BJ (cell line): ENCODE measurements around the gene EFCAB8. TPM values are rescaled to one million over a fixed set of nuclear protein-coding genes. Genes with fewer than 3 reads are reported as not detected.

Experiments used
- CTCF ChIA-PET: fragments of 350-600 bp; formaldehyde crosslinking; extraction: SDS; loops from one replicate; lab custom pipeline; 2021; ENCODE audit warnings: antibody characterized with exemption, inconsistent platforms; lab: Yijun Ruan, JAX
- POLR2A ChIA-PET: fragments of 300-600 bp; sonication (Branson Sonifier 250); formaldehyde crosslinking; extraction: SDS; loops from one replicate; lab custom pipeline; 2021; ENCODE audit warnings: antibody characterized with exemption; lab: Charles Lee
- DNase-seq: peaks from one replicate; pipeline ENCODE4 v3.0.0-alpha.2; 2011; ENCODE audit warnings: low read depth
- H3K27me3 ChIP-seq: 2 replicates; pipeline ENCODE4 v1.6.0; 2011; ENCODE audit warnings: low read length; ENCODE audit not compliant: control insufficient read depth, insufficient read depth
- H3K36me3 ChIP-seq: 2 replicates; pipeline ENCODE4 v1.5.1; 2011; ENCODE audit warnings: low read length; ENCODE audit not compliant: control insufficient read depth, insufficient read depth
- H3K4me3 ChIP-seq: 2 replicates; pipeline ENCODE4 v1.5.1; 2011; ENCODE audit warnings: low read depth, mild to moderate bottlenecking, control low read depth, low read length
- CTCF ChIP-seq: IDR thresholded peaks from 2 replicates; pipeline ENCODE4 v1.5.1; 2011; ENCODE audit warnings: low read depth, mild to moderate bottlenecking, control low read depth, inconsistent platforms, low read length, moderate library complexity; ENCODE audit not compliant: insufficient read depth
- polyA plus RNA-seq: library from polyadenylated mRNA; depleted of rRNA; stranded (reverse); fragments of >200 nt; gene quantifications from 2 replicates; pipeline ENCODE4 v1.2.3, GENCODE V29; 2011

EFCAB8 gene
- polyA plus RNA-seq, 1 experiment: not detected

DNA sequence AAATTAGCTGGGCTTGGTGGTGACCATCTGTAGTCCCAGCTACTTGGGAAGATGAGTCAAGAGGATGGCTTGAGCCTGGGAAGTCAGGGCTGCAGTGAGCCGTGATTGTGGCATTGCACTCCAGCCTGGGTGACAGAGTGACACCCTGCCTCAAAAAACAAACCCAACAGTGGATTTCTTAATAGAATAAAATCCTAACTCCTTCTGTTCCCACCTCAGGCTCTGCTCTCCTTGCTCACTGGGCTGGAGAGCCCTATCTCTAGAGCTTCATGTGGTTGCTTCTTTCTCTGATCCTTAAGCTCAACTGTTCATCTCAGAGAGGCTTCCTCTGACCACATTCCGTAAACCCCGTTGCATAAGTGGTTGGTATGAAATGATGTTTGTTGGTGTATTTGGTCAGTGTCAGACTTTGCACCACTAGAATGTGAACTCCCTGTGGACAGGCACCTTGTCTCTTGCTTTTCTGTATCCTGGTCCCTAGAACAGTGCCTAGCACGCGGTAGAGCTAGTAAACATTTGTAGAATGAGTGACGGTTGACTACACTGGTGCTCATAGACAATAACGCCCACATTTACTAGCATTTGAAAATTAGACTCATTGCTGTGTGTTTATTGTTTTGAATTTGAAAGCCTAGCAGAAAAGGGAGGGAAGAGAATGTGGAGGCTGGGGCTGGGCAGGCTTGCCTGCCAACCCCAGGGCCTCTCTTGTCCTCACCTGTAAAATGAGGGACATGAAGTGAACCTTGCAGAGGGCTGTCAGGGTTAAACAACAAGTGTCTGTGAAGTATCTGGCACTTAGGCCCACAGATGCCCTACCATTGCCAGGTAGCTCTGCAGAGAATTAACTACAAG, 34.8 kb upstream of the EFCAB8 start:
- Histone ChIP-seq H3K36me3 (peaks cover 5% of the 10 kb centered on the region; the same call in 1 of the 2 replicates), H3K27me3 (no peaks in the 10 kb centered on the region), H3K4me3 (no peak overlapping the region)
- no peak for TF ChIP-seq CTCF
- ChIA-PET CTCF (interaction anchor here (0.6 to 1.7 kb wide), 2 partner anchors 34 to 293 kb away, joined by 4 to 8 read pairs; no protein-coding TSS in a partner anchor), POLR2A (no interaction called here)
- DNase-seq: no peak

- H3K27me3 ChIP-seq: no peaks in the 10 kb centered on the region
- ChIA-PET CTCF (interaction anchor here (1.5 kb wide), 1 partner anchor 16 kb away, joined by 3 read pairs; no protein-coding TSS in a partner anchor), POLR2A (no interaction called here)
- no peak for DNase-seq
- H3K4me3 ChIP-seq: no peak overlapping the region
- peaks cover 5% of the 10 kb centered on the region; the same call in 1 of the 2 replicates for H3K36me3 ChIP-seq
- no peak for TF ChIP-seq CTCF
These were observed 30.6 kb upstream of the EFCAB8 start for GRCh38 chr20:32828029-32828680.

DNA sequence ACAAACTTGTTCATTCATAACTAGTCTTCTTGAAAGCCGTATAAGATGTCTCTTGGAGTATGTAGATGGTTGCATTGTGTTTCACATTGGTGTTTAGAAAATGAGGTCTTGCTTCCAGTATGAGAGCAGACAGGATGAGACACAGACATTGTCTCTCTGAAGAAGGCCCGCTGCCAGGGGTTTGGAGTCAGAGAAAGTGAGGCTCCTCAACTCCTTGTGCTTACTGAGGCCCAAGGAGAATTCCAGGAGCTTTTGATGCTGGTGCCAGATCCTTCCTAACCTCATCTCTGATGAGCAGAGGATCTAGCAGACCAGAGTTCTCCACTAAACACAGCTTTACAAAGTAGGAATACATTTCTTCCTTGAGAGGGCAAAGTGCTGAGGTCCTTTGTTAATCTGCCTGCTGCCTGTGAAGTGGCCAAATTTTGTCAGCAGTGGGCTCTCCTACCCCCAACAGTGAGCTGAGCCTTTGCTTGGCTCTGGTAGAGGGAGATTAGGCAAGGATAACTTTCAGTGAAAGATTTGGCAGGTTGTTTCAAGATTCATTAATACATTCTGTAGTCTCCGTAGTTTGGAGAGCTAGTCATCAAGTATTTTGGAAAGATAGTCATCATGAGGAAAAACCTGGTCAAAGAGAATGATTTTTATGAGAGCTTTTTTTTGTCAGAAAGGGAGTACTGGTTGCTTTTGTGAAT, 29.3 kb upstream of the EFCAB8 start:
- CTCF ChIA-PET: interaction anchor here (1.1 to 1.6 kb wide), 4 partner anchors 10 to 18 kb away, joined by 3 to 7 read pairs (median 4); partner anchors contain the start of gene MAPRE1
- POLR2A ChIA-PET: no interaction called here
- H3K27me3 ChIP-seq: no peaks in the 10 kb centered on the region
- no peak overlapping the region for H3K4me3 ChIP-seq
- no peak for DNase-seq
- H3K36me3 ChIP-seq: peaks cover 5% of the 10 kb centered on the region; the same call in 1 of the 2 replicates
- no peak for TF ChIP-seq CTCF

DNA sequence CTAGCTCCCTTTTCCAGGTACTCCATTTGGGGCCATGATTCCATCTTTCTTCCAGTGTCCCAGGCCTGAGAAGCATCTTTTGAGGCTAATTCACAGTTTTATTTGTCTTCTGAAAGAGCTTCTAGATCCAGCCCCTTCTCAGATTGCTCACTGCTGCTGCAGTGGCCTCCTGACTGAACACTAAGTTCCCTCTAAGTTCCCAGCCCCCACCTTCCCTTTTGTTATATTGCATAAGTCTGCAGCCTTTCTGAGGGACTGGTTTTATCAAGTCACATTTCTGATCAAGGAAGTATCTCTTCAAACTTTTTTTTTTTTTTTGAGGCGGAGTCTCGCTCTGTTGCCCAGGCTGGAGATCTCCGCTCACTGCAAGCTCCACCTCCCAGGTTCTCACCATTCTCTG, 28.3 kb upstream of the EFCAB8 start:
- CTCF ChIA-PET: interaction anchor here (1.1 to 1.6 kb wide), 2 partner anchors 11 kb away, joined by 6 to 7 read pairs; partner anchors contain the start of gene MAPRE1
- Histone ChIP-seq H3K36me3 (peaks cover 5% of the 10 kb centered on the region; the same call in 1 of the 2 replicates), H3K4me3 (no peak overlapping the region), H3K27me3 (no peaks in the 10 kb centered on the region)
- TF ChIP-seq CTCF: no peak
- DNase-seq: no peak
- POLR2A ChIA-PET: no interaction called here

DNA sequence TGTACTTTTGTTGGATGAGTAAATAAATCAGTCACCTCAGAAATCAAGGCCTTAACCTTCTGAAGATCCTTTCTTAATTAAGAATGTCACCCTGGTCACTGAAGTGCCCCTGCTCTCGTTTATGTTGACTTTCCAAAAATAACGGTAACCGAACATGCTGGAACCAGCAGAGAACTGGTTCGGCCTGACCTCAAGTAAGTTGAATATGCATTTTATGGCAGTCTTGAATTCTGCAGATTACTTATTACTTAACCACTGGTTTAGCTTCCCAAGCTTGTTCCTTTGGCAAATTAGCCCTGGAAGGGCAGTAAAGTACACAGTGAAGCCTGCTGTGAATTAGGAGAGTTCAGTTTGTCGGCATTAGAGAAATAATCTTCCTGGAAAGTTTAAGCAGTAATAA, 26.7 kb upstream of the EFCAB8 start:
- POLR2A ChIA-PET: no interaction called here
- CTCF ChIA-PET: no interaction called here
- H3K36me3 ChIP-seq: peaks cover 11% of the 10 kb centered on the region

More for the DNA sequence above, 26.7 kb upstream of the EFCAB8 start:
- H3K4me3 ChIP-seq: no peak overlapping the region
- DNase-seq: no peak
- H3K27me3 ChIP-seq: no peaks in the 10 kb centered on the region
- no peak for TF ChIP-seq CTCF
